ENCODE results near the gene TP53I13.
A peak's percentile ranks its signal among the peaks of the same experiment; 100 is the strongest.
"Not testable (repeated sequence)": the region's sequence is repeated elsewhere in the genome, so short reads cannot be mapped to it uniquely, and the experiment has no call there.

Gene TP53I13

DNA sequence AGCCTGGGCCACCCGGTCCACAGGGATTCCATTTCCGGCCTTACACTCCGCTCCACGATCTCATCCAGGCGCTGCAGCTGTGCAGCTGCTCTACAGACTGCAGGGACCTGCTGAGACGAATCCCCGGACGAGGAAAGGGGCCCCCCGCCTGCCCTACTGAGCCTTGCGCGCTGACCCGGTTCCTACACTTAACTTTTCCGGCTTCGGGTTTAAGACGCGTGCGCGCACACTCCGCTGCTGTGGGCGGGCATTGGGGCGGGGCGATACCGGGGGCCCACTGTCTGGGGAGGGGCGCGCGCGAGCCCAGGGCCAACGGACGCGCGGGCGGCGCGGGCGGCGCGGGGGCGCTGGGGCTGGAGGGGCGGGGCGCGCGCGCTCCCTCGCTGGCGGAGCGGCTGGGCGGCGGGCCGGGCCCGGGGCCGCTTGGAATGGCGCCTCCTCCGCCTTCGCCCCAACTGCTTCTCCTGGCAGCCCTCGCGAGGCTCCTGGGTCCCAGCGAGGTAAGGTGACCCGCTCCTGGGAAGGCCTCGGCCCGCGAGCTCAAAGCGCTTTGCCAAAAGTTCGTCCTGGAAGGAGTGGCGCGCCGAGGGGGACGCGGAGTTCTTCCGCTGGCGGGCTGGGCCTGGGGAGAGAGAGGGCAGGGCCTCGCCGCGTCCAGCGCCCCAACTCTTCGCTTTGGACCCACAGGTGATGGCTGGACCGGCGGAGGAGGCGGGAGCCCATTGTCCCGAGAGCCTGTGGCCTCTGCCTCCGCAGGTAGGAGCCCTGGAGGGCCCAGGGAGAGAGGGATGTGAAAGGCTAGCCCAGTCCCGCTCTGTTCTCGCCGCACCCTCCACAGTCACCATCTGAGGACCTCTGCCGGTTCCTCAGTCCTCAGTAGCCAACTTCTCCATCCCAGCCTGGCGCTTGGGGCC, at the start of gene TP53I13:
TSS of gene TP53I13 (plus strand) at position 371 of the 914 bp plus-strand sequence. CDS start at position 429, 58 bp downstream.
- DNase-seq = peak; percentile 84

GRCh38 chr17:29524692-29525091, 43.8 kb upstream of the TP53I13 start:
- DNase-seq = no peak

DNA sequence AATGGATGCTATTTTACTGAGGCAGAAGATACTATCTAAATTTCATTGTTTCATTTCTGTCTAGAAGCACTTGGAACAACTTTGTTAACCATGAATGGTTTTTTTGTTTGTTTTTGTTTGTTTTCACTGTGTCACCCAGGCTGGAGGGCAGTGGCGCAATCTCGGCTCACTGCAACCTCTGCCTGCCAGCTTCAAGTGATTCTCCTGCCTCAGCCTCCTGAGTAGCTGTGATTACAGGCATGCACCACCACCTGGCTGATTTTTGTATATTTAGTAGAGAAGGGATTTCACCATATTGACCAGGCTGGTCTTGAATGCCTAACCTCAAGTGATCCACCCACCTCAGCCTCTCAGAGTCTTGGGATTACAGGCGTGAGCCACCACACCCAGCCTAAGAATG, 42.2 kb upstream of the TP53I13 start:
- no peak for DNase-seq

DNA sequence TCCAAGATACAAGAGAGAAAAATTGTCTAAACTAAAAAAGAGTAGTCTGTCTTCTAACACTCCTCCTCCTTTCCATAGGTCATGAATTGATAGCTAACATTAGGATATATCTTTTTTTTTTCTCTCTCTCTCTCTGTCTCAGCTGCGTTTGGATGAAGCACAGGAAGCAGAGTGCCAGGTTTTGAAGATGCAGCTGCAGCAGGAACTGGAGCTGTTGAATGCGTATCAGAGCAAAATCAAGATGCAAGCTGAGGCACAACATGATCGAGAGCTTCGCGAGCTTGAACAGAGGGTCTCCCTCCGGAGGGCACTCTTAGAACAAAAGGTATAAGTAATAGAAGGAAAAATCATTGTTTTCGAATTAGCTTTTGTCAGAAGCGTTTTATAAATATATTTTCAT, 34.5 kb upstream of the TP53I13 start:
- peak; percentile 12 for DNase-seq

DNA sequence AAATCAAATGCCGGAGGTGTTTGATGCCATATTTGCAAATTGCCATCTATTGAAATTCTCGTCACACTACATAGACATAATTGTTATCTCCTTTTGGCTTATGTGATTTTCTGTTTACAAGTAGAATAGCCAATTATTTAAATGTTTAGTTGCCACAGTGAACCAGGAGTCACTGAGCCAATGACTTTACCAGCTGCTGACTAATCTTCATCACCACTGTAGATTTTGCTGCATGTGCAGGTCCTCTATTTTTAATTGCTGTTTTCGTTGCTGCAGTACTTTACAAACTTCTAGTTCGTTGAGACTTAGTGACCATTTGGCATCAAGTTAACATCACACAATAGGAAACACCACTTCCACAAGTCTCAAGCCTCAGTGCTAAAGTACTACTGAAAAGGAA, 24.4 kb upstream of the TP53I13 start:
- DNase-seq = no peak

DNA sequence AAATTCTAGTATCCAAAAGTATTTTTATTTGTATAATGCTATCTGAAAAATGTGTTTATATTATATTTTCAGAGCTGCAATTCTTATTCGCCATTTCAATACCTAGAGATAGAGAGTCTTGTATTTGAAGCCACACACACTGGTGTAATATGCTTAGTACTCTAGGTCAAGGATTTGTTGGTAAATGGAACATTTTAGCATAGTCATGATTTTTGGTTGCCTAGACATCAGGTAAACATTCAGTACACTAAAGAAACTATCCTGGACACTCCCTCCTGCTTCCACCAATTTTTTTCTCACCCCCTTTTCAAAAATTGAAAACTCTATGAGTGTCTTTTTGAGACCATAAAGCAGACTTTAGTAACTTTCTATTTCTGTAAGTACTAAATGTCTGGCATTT, 22.4 kb upstream of the TP53I13 start:
- DNase-seq = no peak

- no peak for DNase-seq
Observed at GRCh38 chr17:29546830-29547229, 21.7 kb upstream of the TP53I13 start.

- no peak for DNase-seq
Observed at GRCh38 chr17:29549177-29549923, 19.2 kb upstream of the TP53I13 start.

- DNase-seq = no peak
Observed at GRCh38 chr17:29555840-29556239, 12.7 kb upstream of the TP53I13 start.

DNA sequence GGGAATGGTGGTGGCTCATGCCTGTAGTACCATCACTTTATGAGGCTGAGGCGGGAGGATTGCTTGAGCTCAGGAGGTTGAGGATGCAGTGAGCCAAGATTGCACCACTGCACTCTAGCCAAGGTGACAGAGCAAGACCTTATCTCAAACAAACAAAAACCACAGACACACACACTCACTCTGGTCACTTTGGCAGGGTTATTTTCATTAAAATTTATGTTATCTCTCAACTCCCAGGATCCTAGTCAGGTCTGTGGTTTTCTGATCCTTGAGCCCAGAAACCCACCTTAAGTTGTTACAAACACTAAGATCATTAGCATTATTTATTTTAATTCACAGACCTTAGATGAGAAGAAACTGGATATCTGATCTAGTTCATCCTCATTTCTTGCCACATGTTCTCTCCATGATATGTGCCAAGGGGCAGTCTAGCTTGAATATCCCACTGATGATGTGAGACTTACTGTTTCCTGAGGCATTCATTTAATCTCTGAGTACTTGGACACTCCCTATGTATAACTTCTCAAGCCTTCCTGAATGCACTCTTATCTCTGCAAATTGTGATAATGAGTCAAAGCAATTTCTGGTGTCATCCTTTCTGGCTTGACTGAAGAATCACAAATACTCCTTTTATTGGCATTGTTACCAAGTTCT, 11.3 kb upstream of the TP53I13 start:
- DNase-seq = no peak

GRCh38 chr17:29557739-29558116, 10.8 kb upstream of the TP53I13 start:
- DNase-seq = no peak

DNA sequence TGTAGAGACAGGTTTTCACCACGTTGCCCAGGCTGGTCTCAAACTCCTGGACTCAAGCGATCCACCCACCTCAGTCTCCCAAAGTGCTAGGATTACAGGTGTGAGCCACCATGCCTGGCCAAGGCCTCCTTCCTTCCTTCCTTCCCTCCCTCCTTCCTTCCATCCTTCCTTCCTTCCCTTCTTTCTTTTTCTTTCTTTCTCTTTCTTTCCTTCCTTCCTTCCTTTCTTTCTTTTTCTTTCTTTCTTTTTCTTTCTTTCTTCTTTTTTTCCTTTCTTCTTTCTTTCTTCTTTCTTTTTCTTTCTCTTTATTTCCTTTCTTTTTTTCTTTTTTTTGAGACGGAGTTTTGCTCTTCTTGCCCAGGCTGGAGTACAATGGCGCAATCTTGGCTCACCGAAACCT, 10.4 kb upstream of the TP53I13 start:
- not testable (repeated sequence) for DNase-seq

DNA sequence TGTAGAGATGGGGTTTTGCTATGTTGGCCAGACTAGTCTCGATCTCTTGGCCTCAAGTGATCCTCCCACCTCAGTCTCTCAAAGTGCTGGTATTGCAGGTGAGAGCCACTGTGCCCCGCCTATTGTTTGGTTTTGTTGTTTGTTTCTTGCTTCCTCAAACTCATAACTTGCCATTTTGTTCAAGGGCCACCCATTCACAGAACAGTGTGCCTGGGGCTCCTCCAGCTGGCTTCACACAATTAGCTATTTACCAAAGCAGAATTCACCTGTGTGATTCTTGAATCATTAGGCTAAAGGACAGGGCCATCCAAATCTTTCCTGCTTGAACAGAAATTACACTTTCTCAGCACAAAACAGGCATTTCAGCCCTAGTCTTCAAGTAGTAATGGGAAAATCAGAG, 8.9 kb upstream of the TP53I13 start:
- no peak for DNase-seq

DNA sequence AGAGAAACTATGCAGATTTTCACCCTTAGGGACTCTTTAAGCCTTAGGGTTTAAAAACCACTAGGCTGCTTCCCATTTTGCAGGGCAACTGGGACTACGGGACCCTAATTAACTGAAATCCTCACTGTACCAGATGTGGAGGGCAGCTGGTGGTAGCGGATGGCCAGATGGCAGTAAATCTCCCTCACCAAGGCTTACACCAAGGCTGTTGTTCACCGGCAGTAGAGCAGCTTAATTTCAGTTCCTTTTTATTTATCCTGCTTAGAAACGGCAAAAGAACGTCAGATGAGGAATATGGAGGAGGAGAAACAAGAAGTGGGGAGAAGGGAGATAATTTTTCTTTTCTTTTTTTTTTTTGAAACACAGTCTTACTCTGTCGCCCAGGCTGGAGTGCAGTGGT, 8.2 kb upstream of the TP53I13 start:
- peak; percentile 14 for DNase-seq

DNA sequence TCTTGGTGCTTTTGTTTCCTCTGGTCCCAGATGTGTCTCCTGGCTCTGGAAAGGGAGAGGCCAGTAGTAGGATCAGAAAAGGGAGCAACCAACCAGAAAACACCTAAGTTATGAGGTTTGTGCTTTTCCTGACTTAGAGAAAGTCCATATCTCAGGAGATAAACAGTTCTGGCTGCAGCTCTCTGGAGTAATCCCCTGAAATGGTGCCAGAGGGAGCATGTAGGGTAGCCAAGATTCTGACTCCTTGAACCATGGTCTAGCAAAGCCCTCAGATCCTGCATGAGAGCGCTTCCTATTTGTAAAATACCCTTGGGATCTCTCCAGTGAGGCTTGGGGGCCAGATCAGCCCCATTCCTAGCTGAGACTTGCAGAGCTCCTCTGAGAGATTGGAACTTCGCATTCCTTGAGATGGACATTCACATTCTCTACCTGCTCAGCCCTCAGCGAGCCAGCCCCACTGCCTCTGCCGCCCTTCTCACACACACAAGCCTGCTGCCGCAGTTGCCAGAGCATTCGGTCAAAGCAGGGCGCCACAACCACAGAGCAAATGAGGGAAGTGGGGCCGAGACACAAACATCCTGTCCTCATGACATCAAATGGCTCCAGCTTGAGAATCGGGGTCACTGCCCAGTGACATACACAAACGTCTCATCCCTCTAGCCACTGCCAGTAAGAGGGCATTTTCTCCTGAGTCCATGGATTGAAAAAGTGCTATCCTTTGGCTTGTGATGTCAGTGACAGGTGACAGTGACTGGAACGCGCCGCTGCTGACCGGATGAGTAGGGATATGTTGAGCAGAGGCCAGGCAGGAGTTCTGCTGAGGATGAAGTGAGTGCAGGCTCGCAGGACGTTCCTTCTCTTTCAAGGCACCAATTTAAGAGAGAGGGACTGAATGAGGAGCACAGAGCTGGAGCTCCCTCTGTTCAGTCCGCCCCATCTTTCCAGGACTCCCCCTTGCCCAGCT, 6.7 kb upstream of the TP53I13 start:
- DNase-seq = peak; percentile 15

GRCh38 chr17:29562615-29563014, 5.9 kb upstream of the TP53I13 start:
- DNase-seq = no peak

- no peak for DNase-seq
Observed at GRCh38 chr17:29563816-29564215, 4.7 kb upstream of the TP53I13 start.

DNA sequence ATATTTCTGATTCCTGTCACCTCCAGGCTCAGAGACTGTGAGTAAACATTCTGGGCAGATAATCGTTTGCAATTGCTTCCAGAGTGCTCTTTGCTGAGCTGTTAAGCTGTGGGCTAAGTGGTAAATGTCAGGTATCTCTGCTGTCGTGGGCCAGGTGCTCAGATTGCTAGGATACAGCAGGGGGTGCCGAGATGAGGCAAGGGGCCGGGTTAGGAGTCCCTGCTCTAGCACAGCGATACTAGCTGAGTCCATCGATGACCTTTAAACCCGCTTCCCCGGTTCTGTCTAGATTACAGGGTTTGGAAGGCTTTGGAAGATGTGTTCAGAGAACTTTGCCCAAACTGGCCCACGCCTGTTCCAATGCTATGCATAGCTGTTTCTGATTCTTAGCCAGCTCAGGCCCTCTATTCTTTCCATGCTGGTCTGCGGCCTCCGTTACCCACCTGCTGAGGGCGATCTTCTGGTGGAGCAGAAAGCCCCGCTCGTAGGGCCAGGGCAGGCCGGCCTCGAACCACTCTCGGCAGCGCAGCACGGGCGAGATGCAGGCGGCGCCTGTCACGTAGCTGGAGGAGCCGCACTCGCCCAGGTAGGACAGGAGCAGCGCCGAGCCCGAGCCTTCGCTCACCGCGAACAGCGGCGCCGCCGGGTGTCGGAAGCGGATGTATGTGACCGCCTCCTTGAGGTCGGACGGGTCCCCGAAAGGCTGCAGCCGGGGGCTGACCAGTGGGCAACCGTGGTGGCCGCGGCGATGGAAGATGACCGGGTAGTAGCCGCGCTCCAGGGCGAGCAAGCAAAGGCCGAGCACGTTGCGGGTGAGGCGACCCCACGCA, 2.6 kb upstream of the TP53I13 start:
- no peak for DNase-seq

GRCh38 chr17:29566473-29567303, 1.8 kb upstream of the TP53I13 start, which contains the start of gene ABHD15:
TSS of gene ABHD15 (minus strand) at chr17:29567037. CDS start at chr17:29566966, 71 bp downstream.
- peak; percentile 69 for DNase-seq

GRCh38 chr17:29567304-29567553, 1.3 kb upstream of the TP53I13 start:
- no peak for DNase-seq

All from midbrain (tissue), 1 donor.